Caco-2 (cell line): ENCODE data around the gene ZNF879. TPM values are rescaled to one million over a fixed set of nuclear protein-coding genes. Genes with fewer than 3 reads are reported as not detected.

Experiments
- BruUV-seq: library from RNA; stranded (reverse); fragments of 400-500 nt; replicated peaks from 2 replicates; lab custom pipeline; 2021; lab: Mats Ljungman, UMichigan
- CTCF ChIA-PET: fragments of 300-600 bp; sonication (Branson Sonifier 250); formaldehyde crosslinking; loops from one replicate; lab custom pipeline; 2022; ENCODE audit warnings: antibody characterized with exemption; lab: Charles Lee
- POLR2A ChIA-PET: fragments of 300-600 bp; sonication (Branson Sonifier 250); formaldehyde crosslinking; loops from one replicate; lab custom pipeline; 2022; ENCODE audit warnings: antibody characterized with exemption; lab: Charles Lee
- DNase-seq, 2 experiments: peaks; one replicate each; pipeline versions ENCODE4 v3.0.0 to v3.0.0-alpha.2; 2020 to 2022
- H3K27me3 ChIP-seq: replicated peaks from 2 replicates; pipeline ENCODE4 v1.6.0; 2011; ENCODE audit warnings: low read length; ENCODE audit not compliant: control insufficient read depth, insufficient read depth
- H3K36me3 ChIP-seq: 2 replicates; pipeline ENCODE4 v1.5.1; 2011; ENCODE audit warnings: low read length; ENCODE audit not compliant: control insufficient read depth, insufficient read depth
- H3K4me1 ChIP-seq: fragments of 250-450 bp; sonication (Bioruptor Pico); 2 replicates; pipeline ENCODE4 v1.5.1; 2020; ENCODE audit warnings: mild to moderate bottlenecking
- H3K4me3 ChIP-seq: 2 replicates; pipeline ENCODE4 v1.5.1; 2011; ENCODE audit warnings: low read depth, mild to moderate bottlenecking, control low read depth, low read length
- H3K9me3 ChIP-seq: fragments of 250-450 bp; sonication (Bioruptor Pico); 2 replicates; pipeline ENCODE4 v1.5.1; 2020; ENCODE audit warnings: mild to moderate bottlenecking, moderate library complexity
- H3K27ac Mint-ChIP-seq: one replicate; pipeline ENCODE4 v1.8.0; 2022; ENCODE audit warnings: mixed read lengths; ENCODE audit not compliant: unreplicated experiment
- H3K27me3 Mint-ChIP-seq: one replicate; pipeline ENCODE4 v1.8.0; 2022; ENCODE audit warnings: mixed read lengths; ENCODE audit not compliant: insufficient read depth, unreplicated experiment
- H3K36me3 Mint-ChIP-seq: one replicate; pipeline ENCODE4 v1.8.0; 2022; ENCODE audit warnings: mild to moderate bottlenecking, mixed read lengths; ENCODE audit not compliant: insufficient read depth, unreplicated experiment
- H3K4me1 Mint-ChIP-seq: one replicate; pipeline ENCODE4 v1.8.0; 2022; ENCODE audit warnings: low read depth, mixed read lengths; ENCODE audit not compliant: unreplicated experiment
- H3K4me3 Mint-ChIP-seq: one replicate; pipeline ENCODE4 v1.8.0; 2022; ENCODE audit warnings: mild to moderate bottlenecking, moderate library complexity, mixed read lengths; ENCODE audit not compliant: unreplicated experiment
- H3K9me3 Mint-ChIP-seq: one replicate; pipeline ENCODE4 v1.8.0; 2022; ENCODE audit warnings: mixed read lengths; ENCODE audit not compliant: unreplicated experiment
- intact Hi-C: fragments of 100-400 bp; cut with micrococcal nuclease; formaldehyde crosslinking; loops from one replicate; pipeline ENCODE4 v1.10.0; 2022; ENCODE audit not compliant: unreplicated experiment
- total RNA-seq: library from RNA; stranded (reverse); gene quantifications from 2 replicates; pipeline ENCODE4 v1.2.3, GENCODE V29; 2022
- TF ChIP-seq, protein P1 (sequence below), 2 experiments: fragments of 200-600 bp in 1 of 2; IDR thresholded peaks; 1 replicate in 1 of 2; 2 replicates in 1 of 2; pipeline versions ENCODE4 v1.5.1 to v1.8.0; 2011 to 2022; ENCODE audit warnings: antibody characterized with exemption in 1 of 2, control low read depth in 1 of 2, inconsistent platforms in 1 of 2, low read depth in 1 of 2, low read length in 1 of 2, mild to moderate bottlenecking in 1 of 2, moderate library complexity in 1 of 2; ENCODE audit not compliant: insufficient read depth in 1 of 2, severe bottlenecking in 1 of 2, unreplicated experiment in 1 of 2

Gene ZNF879
- total RNA-seq, 1 experiment from 2014 or later = 3.0 TPM

GRCh38 chr5:178993236-178993765 is 30.3 kb upstream of the ZNF879 start:
- Mint-ChIP-seq H3K27me3 (no peaks in the 10 kb centered on the region), H3K27ac (no peak overlapping the region), H3K4me3 (no peak overlapping the region), H3K9me3 (peaks cover 35% of the 10 kb centered on the region), H3K36me3 (no peaks in the 10 kb centered on the region), H3K4me1 (no peaks in the 10 kb centered on the region)
- DNase-seq = no peak
- TF ChIP-seq, protein P1, sequence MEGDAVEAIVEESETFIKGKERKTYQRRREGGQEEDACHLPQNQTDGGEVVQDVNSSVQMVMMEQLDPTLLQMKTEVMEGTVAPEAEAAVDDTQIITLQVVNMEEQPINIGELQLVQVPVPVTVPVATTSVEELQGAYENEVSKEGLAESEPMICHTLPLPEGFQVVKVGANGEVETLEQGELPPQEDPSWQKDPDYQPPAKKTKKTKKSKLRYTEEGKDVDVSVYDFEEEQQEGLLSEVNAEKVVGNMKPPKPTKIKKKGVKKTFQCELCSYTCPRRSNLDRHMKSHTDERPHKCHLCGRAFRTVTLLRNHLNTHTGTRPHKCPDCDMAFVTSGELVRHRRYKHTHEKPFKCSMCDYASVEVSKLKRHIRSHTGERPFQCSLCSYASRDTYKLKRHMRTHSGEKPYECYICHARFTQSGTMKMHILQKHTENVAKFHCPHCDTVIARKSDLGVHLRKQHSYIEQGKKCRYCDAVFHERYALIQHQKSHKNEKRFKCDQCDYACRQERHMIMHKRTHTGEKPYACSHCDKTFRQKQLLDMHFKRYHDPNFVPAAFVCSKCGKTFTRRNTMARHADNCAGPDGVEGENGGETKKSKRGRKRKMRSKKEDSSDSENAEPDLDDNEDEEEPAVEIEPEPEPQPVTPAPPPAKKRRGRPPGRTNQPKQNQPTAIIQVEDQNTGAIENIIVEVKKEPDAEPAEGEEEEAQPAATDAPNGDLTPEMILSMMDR (IDR thresholded peaks at IDR 0.05; ENCODE audit: insufficient read depth in 1 of 2, low read depth in 1 of 2, low read length in 1 of 2, severe bottlenecking in 1 of 2, unreplicated experiment in 1 of 2) = no peak
- Histone ChIP-seq H3K4me1 (no peaks in the 10 kb centered on the region), H3K27me3 (no peaks in the 10 kb centered on the region), H3K36me3 (no peaks in the 10 kb centered on the region), H3K4me3 (no peak overlapping the region), H3K9me3 (peaks cover 5% of the 10 kb centered on the region; the same call in 1 of the 2 replicates)
- POLR2A ChIA-PET = no interaction called here
- CTCF ChIA-PET = no interaction called here
- intact Hi-C loops = no loop called here
- no TSS peak for BruUV-seq

- POLR2A ChIA-PET = no interaction called here
- intact Hi-C loops = no loop called here
- BruUV-seq = no TSS peak
- no peaks in the 10 kb centered on the region for H3K4me1 ChIP-seq
- CTCF ChIA-PET = no interaction called here
- Mint-ChIP-seq H3K4me1 (no peaks in the 10 kb centered on the region), H3K9me3 (peaks cover 33% of the 10 kb centered on the region), H3K36me3 (no peaks in the 10 kb centered on the region), H3K27me3 (no peaks in the 10 kb centered on the region), H3K4me3 (no peak overlapping the region), H3K27ac (no peak overlapping the region)
- no peaks in the 10 kb centered on the region for H3K36me3 ChIP-seq
- DNase-seq = no peak
- no peak overlapping the region for H3K4me3 ChIP-seq
- no peaks in the 10 kb centered on the region; the same call in 1 of the 2 replicates for H3K9me3 ChIP-seq
- TF ChIP-seq, protein P1 (IDR thresholded peaks at IDR 0.05; ENCODE audit: insufficient read depth in 1 of 2, low read depth in 1 of 2, low read length in 1 of 2, severe bottlenecking in 1 of 2, unreplicated experiment in 1 of 2) = no peak
- H3K27me3 ChIP-seq = no peaks in the 10 kb centered on the region
These were observed 29.5 kb upstream of the ZNF879 start for GRCh38 chr5:178993955-178994579.

DNA sequence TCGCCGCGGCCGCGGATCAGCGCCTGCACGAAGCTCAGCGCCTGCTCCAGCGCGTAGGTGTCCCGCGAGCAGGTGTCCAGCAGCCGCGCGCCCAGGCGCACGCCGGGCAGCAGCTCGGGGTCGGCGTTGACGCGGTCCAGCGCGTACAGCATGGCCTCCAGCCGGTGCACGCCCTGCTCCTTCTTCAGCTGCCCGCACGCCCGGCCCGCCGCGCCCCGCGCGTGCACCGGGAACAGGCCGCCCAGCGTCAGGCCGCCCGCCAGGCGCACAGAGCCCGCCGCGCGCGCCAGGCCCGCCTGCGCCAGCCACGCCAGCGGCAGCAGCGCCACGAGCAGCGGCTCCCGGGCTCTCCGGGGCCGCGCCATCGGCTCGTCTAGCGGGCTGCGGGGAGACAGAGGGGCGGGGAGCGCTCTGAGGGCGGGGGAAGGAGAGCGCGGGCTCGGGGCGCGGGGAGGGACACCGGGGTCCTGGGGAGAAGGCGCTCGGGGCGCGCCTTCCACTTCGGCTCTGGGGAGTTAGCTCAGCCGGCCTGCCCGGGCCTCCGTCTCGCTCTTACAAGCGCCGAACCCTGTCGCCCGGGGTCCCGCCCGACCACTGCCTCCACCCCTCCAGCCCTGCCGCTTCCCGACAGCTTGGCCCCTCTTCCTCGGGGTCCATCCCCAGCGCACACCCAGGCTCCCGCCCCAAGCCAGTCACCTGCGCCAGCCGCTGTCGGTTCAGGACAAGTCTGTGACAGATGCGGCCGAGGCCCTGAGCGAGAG is 28.8 kb upstream of the ZNF879 start, which contains the start of gene GRM6:
Gene GRM6 (minus strand): TSS at position 741 of the 761 bp plus-strand sequence. CDS start 376 bp downstream, at position 365.
- CTCF ChIA-PET = no interaction called here
- no peaks in the 10 kb centered on the region for H3K27me3 ChIP-seq
- Mint-ChIP-seq H3K4me3 (no peak within 1 kb of the TSS), H3K27ac (no peak within 1 kb of the TSS), H3K9me3 (peaks cover 33% of the 10 kb centered on the region), H3K4me1 (no peaks in the 10 kb centered on the region), H3K27me3 (no peaks in the 10 kb centered on the region), H3K36me3 (no peaks in the 10 kb centered on the region)
- no peaks in the 10 kb centered on the region for H3K36me3 ChIP-seq
- BruUV-seq = no TSS peak
- H3K4me1 ChIP-seq = no peaks in the 10 kb centered on the region
- POLR2A ChIA-PET = no interaction called here
- TF ChIP-seq, protein P1 (IDR thresholded peaks at IDR 0.05; ENCODE audit: insufficient read depth in 1 of 2, low read depth in 1 of 2, low read length in 1 of 2, severe bottlenecking in 1 of 2, unreplicated experiment in 1 of 2) = no peak
- intact Hi-C loops = no loop called here
- DNase-seq = no peak
- no peaks in the 10 kb centered on the region; the same call in 1 of the 2 replicates for H3K9me3 ChIP-seq
- no peak within 1 kb of the TSS for H3K4me3 ChIP-seq
